H9 (cell line): Measurements from ENCODE around the gene NRXN3. TPM values are rescaled to one million over a fixed set of nuclear protein-coding genes. Genes with fewer than 3 reads are reported as not detected.

Experiments used
- DNase-seq: peaks from one replicate; pipeline ENCODE4 v3.0.0-alpha.2; 2017
- H2AFZ ChIP-seq: one replicate; pipeline ENCODE4 v1.6.1; 2013; ENCODE audit warnings: mild to moderate bottlenecking, low read length, control low read depth, moderate library complexity
- H2AK5ac ChIP-seq: 2 replicates; pipeline ENCODE4 v1.6.1; 2013; ENCODE audit warnings: low read length, control low read depth, mixed read lengths; ENCODE audit not compliant: insufficient read length
- H2BK120ac ChIP-seq: one replicate; pipeline ENCODE4 v1.6.1; 2013; ENCODE audit warnings: low read depth, mild to moderate bottlenecking, low read length, control low read depth, inconsistent platforms; ENCODE audit not compliant: poor library complexity, severe bottlenecking
- H2BK12ac ChIP-seq: 2 replicates; pipeline ENCODE4 v1.6.1; 2013; ENCODE audit warnings: low read length, control low read depth, mixed read lengths, low read depth; ENCODE audit not compliant: insufficient read length
- H2BK15ac ChIP-seq: 2 replicates; pipeline ENCODE4 v1.6.1; 2013; ENCODE audit warnings: low read depth, low read length, control low read depth
- H2BK20ac ChIP-seq: one replicate; pipeline ENCODE4 v1.6.1; 2013; ENCODE audit warnings: low read depth, mild to moderate bottlenecking, low read length, control low read depth, inconsistent platforms; ENCODE audit not compliant: poor library complexity, severe bottlenecking
- H2BK5ac ChIP-seq: 2 replicates; pipeline ENCODE4 v1.6.1; 2013; ENCODE audit warnings: low read length, control low read depth, mixed read lengths; ENCODE audit not compliant: insufficient read length
- H3K14ac ChIP-seq: 2 replicates; pipeline ENCODE4 v1.6.1; 2013; ENCODE audit warnings: low read length, control low read depth; ENCODE audit not compliant: insufficient read depth
- H3K18ac ChIP-seq: 2 replicates; pipeline ENCODE4 v1.6.1; 2013; ENCODE audit warnings: low read depth, mild to moderate bottlenecking, mixed read lengths, low read length, control low read depth; ENCODE audit not compliant: insufficient read length
- H3K23ac ChIP-seq: 2 replicates; pipeline ENCODE4 v1.6.1; 2013; ENCODE audit warnings: low read length, control low read depth, mixed read lengths, low read depth; ENCODE audit not compliant: insufficient read length
- H3K23me2 ChIP-seq: 2 replicates; pipeline ENCODE4 v1.6.1; 2013; ENCODE audit warnings: low read depth, mild to moderate bottlenecking, mixed read lengths, low read length, control low read depth; ENCODE audit not compliant: insufficient read length, poor library complexity, severe bottlenecking
- H3K27ac ChIP-seq: 2 replicates; pipeline ENCODE4 v1.5.1; 2013; ENCODE audit warnings: low read length, control low read depth, mixed read lengths, low read depth; ENCODE audit not compliant: insufficient read length
- H3K27me3 ChIP-seq: 2 replicates; pipeline ENCODE4 v1.6.1; 2013; ENCODE audit warnings: low read length, control low read depth, inconsistent platforms; ENCODE audit not compliant: insufficient read depth
- H3K4ac ChIP-seq: 2 replicates; pipeline ENCODE4 v1.6.1; 2013; ENCODE audit warnings: low read depth, mild to moderate bottlenecking, control low read depth, inconsistent platforms, low read length, moderate library complexity
- H3K4me1 ChIP-seq: 2 replicates; pipeline ENCODE4 v1.6.1; 2013; ENCODE audit warnings: low read length, control low read depth, inconsistent platforms; ENCODE audit not compliant: insufficient read depth
- H3K4me2 ChIP-seq: 2 replicates; pipeline ENCODE4 v1.6.1; 2013; ENCODE audit warnings: low read length, control low read depth, mixed read lengths; ENCODE audit not compliant: insufficient read length, insufficient read depth
- H3K56ac ChIP-seq: 2 replicates; pipeline ENCODE4 v1.6.1; 2013; ENCODE audit warnings: low read depth, mild to moderate bottlenecking, mixed read lengths, low read length, control low read depth; ENCODE audit not compliant: insufficient read length
- H3K79me1 ChIP-seq: 2 replicates; pipeline ENCODE4 v1.6.1; 2013; ENCODE audit warnings: low read depth, mild to moderate bottlenecking, moderate library complexity, low read length, control low read depth, inconsistent platforms; ENCODE audit not compliant: insufficient read depth, poor library complexity, severe bottlenecking
- H3K79me2 ChIP-seq: 2 replicates; pipeline ENCODE4 v1.6.1; 2013; ENCODE audit warnings: low read length, control low read depth, inconsistent platforms; ENCODE audit not compliant: insufficient read depth
- H3K9ac ChIP-seq: 2 replicates; pipeline ENCODE4 v1.6.1; 2013; ENCODE audit warnings: low read length, control low read depth, mixed read lengths; ENCODE audit not compliant: insufficient read length; ENCODE audit errors: extremely low read depth
- H3K9me3 ChIP-seq: one replicate; pipeline ENCODE4 v1.6.1; 2013; ENCODE audit warnings: low read depth, low read length, inconsistent platforms; ENCODE audit not compliant: control insufficient read depth
- H3T11ph ChIP-seq: one replicate; pipeline ENCODE4 v1.6.1; 2013; ENCODE audit warnings: mild to moderate bottlenecking, low read length, control low read depth, inconsistent platforms
- H4K20me1 ChIP-seq: one replicate; pipeline ENCODE4 v1.6.1; 2013; ENCODE audit not compliant: control insufficient read depth, insufficient read length, insufficient read depth
- H4K5ac ChIP-seq: 2 replicates; pipeline ENCODE4 v1.6.1; 2013; ENCODE audit warnings: low read depth, mild to moderate bottlenecking, mixed read lengths, low read length, control low read depth; ENCODE audit not compliant: insufficient read length
- H4K8ac ChIP-seq: replicated peaks from 2 replicates; pipeline ENCODE4 v1.6.1; 2013; ENCODE audit warnings: low read length, control low read depth, mixed read lengths, low read depth; ENCODE audit not compliant: insufficient read length
- H4K91ac ChIP-seq: 2 replicates; pipeline ENCODE4 v1.6.1; 2013; ENCODE audit warnings: low read depth, mild to moderate bottlenecking, moderate library complexity, mixed read lengths, low read length, control low read depth; ENCODE audit not compliant: insufficient read length
- H3K27ac Mint-ChIP-seq, 3 experiments: 2 replicates in 2 of 3; 3 replicates in 1 of 3; pipeline ENCODE4 v1.8.0; 2020 to 2021; ENCODE audit warnings: mixed read lengths in 3 of 3, mild to moderate bottlenecking in 1 of 3, moderate library complexity in 1 of 3
- H3K27me3 Mint-ChIP-seq: 2 replicates; pipeline ENCODE4 v1.8.0; 2021; ENCODE audit warnings: low read depth, mild to moderate bottlenecking, moderate library complexity, mixed read lengths
- H3K36me3 Mint-ChIP-seq, 3 experiments: 2 replicates in 2 of 3; 3 replicates in 1 of 3; pipeline ENCODE4 v1.8.0; 2020 to 2021; ENCODE audit warnings: low read depth in 3 of 3, mixed read lengths in 3 of 3; ENCODE audit not compliant: insufficient read depth in 1 of 3
- H3K4me1 Mint-ChIP-seq, 2 experiments: 2 replicates each; pipeline ENCODE4 v1.8.0; 2020; ENCODE audit warnings: mixed read lengths in 2 of 2
- H3K4me3 Mint-ChIP-seq, 2 experiments: 2 replicates in 1 of 2; 3 replicates in 1 of 2; pipeline ENCODE4 v1.8.0; 2020 to 2021; ENCODE audit warnings: mild to moderate bottlenecking in 2 of 2, mixed read lengths in 2 of 2, moderate library complexity in 1 of 2
- H3K9me3 Mint-ChIP-seq, 2 experiments: 2 replicates in 1 of 2; 3 replicates in 1 of 2; pipeline ENCODE4 v1.8.0; 2020; ENCODE audit warnings: mild to moderate bottlenecking in 2 of 2, mixed read lengths in 2 of 2, moderate library complexity in 1 of 2
- WGBS: extraction: QIAGEN DNeasy Blood & Tissue Kit; methylation state at CpG from one replicate; pipeline ENCODE4 v1.1.7; 2013; ENCODE audit warnings: missing lambda C conversion rate, low lambda C conversion rate, mixed read lengths; ENCODE audit not compliant: insufficient read length; ENCODE audit errors: extremely low coverage; 5-methylcytosine and 5-hydroxymethylcytosine counted together
- total RNA-seq: library from RNA; stranded (reverse); gene quantifications from 2 replicates; pipeline ENCODE4 v1.2.1, GENCODE V29; 2021
- TF ChIP-seq, protein P1 (sequence below): fragments of 200-600 bp; sonication (generic); conservative IDR thresholded peaks from 3 replicates; pipeline ENCODE4 v1.8.0; 2021; ENCODE audit warnings: antibody characterized with exemption, mild to moderate bottlenecking

The NRXN3 gene
- total RNA-seq, 1 experiment from 2014 or later: 1.8 TPM

DNA sequence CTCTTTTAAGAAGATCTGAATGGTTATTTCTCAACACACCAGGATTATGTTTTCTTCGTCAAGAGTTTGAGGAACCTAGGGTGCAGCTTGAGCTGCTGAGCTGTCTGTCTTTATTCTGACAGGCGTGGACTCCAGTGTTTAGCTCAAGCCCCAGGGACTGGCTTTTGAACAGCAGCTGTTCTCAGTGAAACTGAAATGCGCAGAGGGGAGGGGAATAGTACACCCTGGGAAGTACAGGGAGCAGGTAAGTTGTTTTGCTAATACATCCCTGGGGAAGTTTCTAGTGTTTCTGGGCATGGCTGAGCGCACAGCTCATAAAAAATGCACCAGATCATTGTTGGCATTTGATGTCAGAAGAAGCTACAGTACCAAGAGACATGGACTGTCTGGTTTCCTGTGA lies 1381.3 kb downstream of the NRXN3 start:
- no peaks in the 10 kb centered on the region for H3K27me3 ChIP-seq
- no peak overlapping the region for H3K18ac ChIP-seq
- H2BK5ac ChIP-seq: no peak overlapping the region
- TF ChIP-seq, protein P1, sequence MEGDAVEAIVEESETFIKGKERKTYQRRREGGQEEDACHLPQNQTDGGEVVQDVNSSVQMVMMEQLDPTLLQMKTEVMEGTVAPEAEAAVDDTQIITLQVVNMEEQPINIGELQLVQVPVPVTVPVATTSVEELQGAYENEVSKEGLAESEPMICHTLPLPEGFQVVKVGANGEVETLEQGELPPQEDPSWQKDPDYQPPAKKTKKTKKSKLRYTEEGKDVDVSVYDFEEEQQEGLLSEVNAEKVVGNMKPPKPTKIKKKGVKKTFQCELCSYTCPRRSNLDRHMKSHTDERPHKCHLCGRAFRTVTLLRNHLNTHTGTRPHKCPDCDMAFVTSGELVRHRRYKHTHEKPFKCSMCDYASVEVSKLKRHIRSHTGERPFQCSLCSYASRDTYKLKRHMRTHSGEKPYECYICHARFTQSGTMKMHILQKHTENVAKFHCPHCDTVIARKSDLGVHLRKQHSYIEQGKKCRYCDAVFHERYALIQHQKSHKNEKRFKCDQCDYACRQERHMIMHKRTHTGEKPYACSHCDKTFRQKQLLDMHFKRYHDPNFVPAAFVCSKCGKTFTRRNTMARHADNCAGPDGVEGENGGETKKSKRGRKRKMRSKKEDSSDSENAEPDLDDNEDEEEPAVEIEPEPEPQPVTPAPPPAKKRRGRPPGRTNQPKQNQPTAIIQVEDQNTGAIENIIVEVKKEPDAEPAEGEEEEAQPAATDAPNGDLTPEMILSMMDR: no peak
- DNase-seq: no peak
- H4K5ac ChIP-seq: no peak overlapping the region
- H3K27ac Mint-ChIP-seq: no peak overlapping the region
- H2AK5ac ChIP-seq: no peak overlapping the region
- H3K4me3 Mint-ChIP-seq: no peak overlapping the region
- H3K4me1 Mint-ChIP-seq: peaks cover 24 to 27% of the 10 kb centered on the region in 2 experiments
- no peaks in the 10 kb centered on the region for H3K27me3 Mint-ChIP-seq
- H2BK20ac ChIP-seq: no peak overlapping the region
- H3K4me2 ChIP-seq: no peak overlapping the region
- H4K20me1 ChIP-seq: no peaks in the 10 kb centered on the region
- H3K23me2 ChIP-seq: no peaks in the 10 kb centered on the region
- H3K79me1 ChIP-seq: no peaks in the 10 kb centered on the region
- no peak overlapping the region for H2AFZ ChIP-seq
- no peak overlapping the region for H2BK120ac ChIP-seq
- H3K9me3 ChIP-seq: no peaks in the 10 kb centered on the region
- WGBS: no CpG with 5 or more reads among the region's 4 CpGs
- no peak overlapping the region for H4K91ac ChIP-seq
- H2BK15ac ChIP-seq: no peak overlapping the region
- H3K9ac ChIP-seq: no peak overlapping the region
- no peak overlapping the region for H3K14ac ChIP-seq
- H3K27ac ChIP-seq: no peak overlapping the region
- no peak overlapping the region for H4K8ac ChIP-seq
- H3K56ac ChIP-seq: no peak overlapping the region
- H2BK12ac ChIP-seq: no peak overlapping the region
- no peak overlapping the region for H3K23ac ChIP-seq
- no peak overlapping the region for H3T11ph ChIP-seq
- no peaks in the 10 kb centered on the region for H3K79me2 ChIP-seq
- no peaks in the 10 kb centered on the region for H3K9me3 Mint-ChIP-seq
- H3K4ac ChIP-seq: no peak overlapping the region
- H3K36me3 Mint-ChIP-seq: no peaks in the 10 kb centered on the region
- peaks cover 15% of the 10 kb centered on the region; the same call in 1 of the 2 replicates for H3K4me1 ChIP-seq
